ENCODE data around the gene TMEM218. TPM values are rescaled to one million over a fixed set of nuclear protein-coding genes. Genes with fewer than 3 reads are reported as not detected.
A peak's percentile ranks its signal among the peaks of the same experiment; 100 is the strongest.

The TMEM218 gene
- total RNA-seq, 1 experiment from 2014 or later: 20.5 TPM

GRCh38 chr11:125110506-125110905, 920 bp downstream of the TMEM218 start:
- no peaks in the 10 kb centered on the region for H3K36me3 ChIP-seq (ENCODE audit: low read depth)
- H3F3A ChIP-seq (ENCODE audit: insufficient read depth, low read depth): peaks cover 9% of the 10 kb centered on the region; the same call in 1 of the 2 replicates
- H3K4me1 ChIP-seq (replicated peaks; ENCODE audit: insufficient read depth): peaks cover 12% of the 10 kb centered on the region; the same call in 1 of the 2 replicates
- no peaks in the 10 kb centered on the region for H3K27me3 ChIP-seq (ENCODE audit: insufficient read depth, low read depth)
- no peaks in the 10 kb centered on the region for H4K20me1 ChIP-seq (ENCODE audit: insufficient read depth)
- H2AFZ ChIP-seq: peak overlapping the region; percentile 97; the same call in 1 of the 2 replicates
- H3K9me2 ChIP-seq (ENCODE audit: insufficient read depth): no peaks in the 10 kb centered on the region
- H3K4me2 ChIP-seq: peak overlapping the region; percentile 85
- H3K9me3 ChIP-seq (ENCODE audit: insufficient read depth, low read depth): no peaks in the 10 kb centered on the region; the same call in 1 of the 2 replicates
- ChIA-PET POLR2A (ENCODE audit: unreplicated experiment) (interaction anchor here (0.6 to 1.0 kb wide), 3 partner anchors 10 to 1022 kb away, joined by 3 to 9 read pairs (median 5); no protein-coding TSS in a partner anchor), CTCF (interaction anchor here (0.6 kb wide), 1 partner anchor 9 kb away, joined by 4 read pairs; no protein-coding TSS in a partner anchor)
- peak overlapping the region; percentile 89 for H3K4me3 ChIP-seq
- intact Hi-C loops (cut with micrococcal nuclease; ENCODE audit: unreplicated experiment): loop anchor here (2.0 kb wide), 2 partner anchors 20 to 32 kb away; no protein-coding TSS in a partner anchor
- peaks cover 12% of the 10 kb centered on the region; the same call in 1 of the 2 replicates for H3K79me2 ChIP-seq (ENCODE audit: low read depth)
- BruUV-seq (replicated peaks): no TSS peak
- H3K27ac ChIP-seq: no peak overlapping the region
- DNase-seq: no peak
- TF ChIP-seq EZH2 (IDR thresholded peaks at IDR 0.05; ENCODE audit: low read depth) (no peak), CTCF (conservative IDR thresholded peaks at IDR 0.05) (no peak)

GRCh38 chr11:125108469-125108868, 3.0 kb downstream of the TMEM218 start:
- H3K4me2 ChIP-seq: no peak overlapping the region

GRCh38 chr11:125105926-125106325, 5.5 kb downstream of the TMEM218 start:
- Histone ChIP-seq H3K4me2 (no peak overlapping the region), H3K9me3 (ENCODE audit: insufficient read depth, low read depth) (no peaks in the 10 kb centered on the region), H3K27me3 (ENCODE audit: insufficient read depth, low read depth) (no peaks in the 10 kb centered on the region), H3K4me1 (replicated peaks; ENCODE audit: insufficient read depth) (peaks cover 12% of the 10 kb centered on the region; the same call in 1 of the 2 replicates), H3K79me2 (ENCODE audit: low read depth) (peaks cover 12% of the 10 kb centered on the region; the same call in 1 of the 2 replicates), H3K9me2 (ENCODE audit: insufficient read depth) (no peaks in the 10 kb centered on the region), H3K36me3 (ENCODE audit: low read depth) (no peaks in the 10 kb centered on the region), H4K20me1 (ENCODE audit: insufficient read depth) (no peaks in the 10 kb centered on the region), H2AFZ (no peak overlapping the region), H3F3A (ENCODE audit: insufficient read depth, low read depth) (no peaks in the 10 kb centered on the region), H3K27ac (no peak overlapping the region), H3K4me3 (no peak overlapping the region)
- CTCF ChIA-PET: no interaction called here
- TF ChIP-seq CTCF (conservative IDR thresholded peaks at IDR 0.05) (no peak), EZH2 (IDR thresholded peaks at IDR 0.05; ENCODE audit: low read depth) (no peak)
- DNase-seq: no peak
- no TSS peak for BruUV-seq (replicated peaks)
- intact Hi-C loops (cut with micrococcal nuclease; ENCODE audit: unreplicated experiment): no loop called here
- POLR2A ChIA-PET (ENCODE audit: unreplicated experiment): interaction anchor here (0.6 to 0.7 kb wide), 2 partner anchors 11 to 330 kb away, joined by 6 to 9 read pairs; no protein-coding TSS in a partner anchor

More at GRCh38 chr11:125108469-125108868, 3.0 kb downstream of the TMEM218 start:
- ChIA-PET POLR2A (ENCODE audit: unreplicated experiment) (interaction anchor here (0.6 kb wide), 1 partner anchor 1962 kb away, joined by 5 read pairs; no protein-coding TSS in a partner anchor), CTCF (no interaction called here)
- no peaks in the 10 kb centered on the region for H3K27me3 ChIP-seq (ENCODE audit: insufficient read depth, low read depth)
- TF ChIP-seq CTCF (conservative IDR thresholded peaks at IDR 0.05) (no peak), EZH2 (IDR thresholded peaks at IDR 0.05; ENCODE audit: low read depth) (no peak)
- H3K27ac ChIP-seq: no peak overlapping the region
- no peak overlapping the region for H3K4me3 ChIP-seq
- no peaks in the 10 kb centered on the region; the same call in 1 of the 2 replicates for H3K9me3 ChIP-seq (ENCODE audit: insufficient read depth, low read depth)
- H4K20me1 ChIP-seq (ENCODE audit: insufficient read depth): no peaks in the 10 kb centered on the region
- H3K4me1 ChIP-seq (replicated peaks; ENCODE audit: insufficient read depth): peaks cover 12% of the 10 kb centered on the region; the same call in 1 of the 2 replicates
- no peaks in the 10 kb centered on the region for H3K36me3 ChIP-seq (ENCODE audit: low read depth)
- DNase-seq: no peak
- H3K79me2 ChIP-seq (ENCODE audit: low read depth): peaks cover 12% of the 10 kb centered on the region; the same call in 1 of the 2 replicates
- intact Hi-C loops (cut with micrococcal nuclease; ENCODE audit: unreplicated experiment): loop anchor here (1.0 kb wide), 1 partner anchor 45 kb away; the partner anchor contains the start of gene SLC37A2
- no TSS peak for BruUV-seq (replicated peaks)
- no peaks in the 10 kb centered on the region for H3K9me2 ChIP-seq (ENCODE audit: insufficient read depth)
- H3F3A ChIP-seq (ENCODE audit: insufficient read depth, low read depth): peaks cover 9% of the 10 kb centered on the region; the same call in 1 of the 2 replicates
- H2AFZ ChIP-seq: no peak overlapping the region

Measured in PC-9 (cell line).